Pancreas (tissue), 10 donors: ENCODE data around the gene OXNAD1. TPM values are rescaled to one million over a fixed set of nuclear protein-coding genes. Genes with fewer than 3 reads are reported as not detected.

Experiments used
- ATAC-seq, 4 donors: fragments of 200-7000 bp; cut with Tn5 transposase; one replicate each; pipeline versions ENCODE4 v1.8.0 to v1.9.1; 2020; ENCODE audit warnings: mild to moderate bottlenecking in 4 of 4, moderate library complexity in 4 of 4
- DNase-seq, 6 donors: peaks; one replicate each; pipeline ENCODE4 v3.0.0-alpha.2; 2020
- FAIRE-seq: peaks from 2 replicates; lab custom pipeline; 2012; peaks lifted over from hg19 to GRCh38; lab: Jason Lieb, UNC
- H3K27ac ChIP-seq, 4 donors: fragments of 200-600 bp; sonication (generic); 1 replicate in 3 of 4; 2 replicates in 1 of 4; pipeline versions ENCODE4 v1.5.0 to v1.8.0; 2020
- H3K27me3 ChIP-seq, 4 donors: fragments of 200-600 bp; one replicate each; pipeline ENCODE4 v1.8.0; 2021
- H3K36me3 ChIP-seq, 3 donors: fragments of 200-600 bp; sonication (generic) in 1 of 3; one replicate each; pipeline versions ENCODE4 v1.5.0 to v1.8.0; 2020 to 2021
- H3K4me1 ChIP-seq, 3 donors: fragments of 200-600 bp; one replicate each; pipeline ENCODE4 v1.8.0; 2021
- H3K4me3 ChIP-seq, 4 donors: fragments of 200-600 bp; sonication (generic) in 2 of 4; one replicate each; pipeline versions ENCODE4 v1.5.0 to v1.8.0; 2020 to 2021
- H3K9me3 ChIP-seq, 4 donors: fragments of 200-600 bp; one replicate each; pipeline ENCODE4 v1.8.0; 2021
- WGBS, 2 donors: extraction: QIAGEN DNeasy Blood & Tissue Kit; methylation state at CpG; one replicate each; pipeline ENCODE4 v1.1.7; 2013; 5-methylcytosine and 5-hydroxymethylcytosine counted together
- intact Hi-C, 3 donors: fragments of 100-400 bp; cut with DNase I; formaldehyde crosslinking; loops; one replicate each; pipeline versions ENCODE4 v1.11.1 to v1.14.2; 2022
- polyA plus RNA-seq, 2 donors: library from polyadenylated mRNA; stranded (reverse); fragments of 200-250 nt; gene quantifications; one replicate each; pipeline ENCODE4 v1.2.3, GENCODE V29; 2013
- total RNA-seq, 6 donors: library from RNA; stranded (reverse); fragmentation: NEBNext Ultra II Directional in 4 of 6; extraction: Animal tissue kit (Norgen Biotek cat#: 25700) in 4 of 6; gene quantifications; one replicate each; pipeline versions ENCODE4 v1.2.1 to v1.2.4, GENCODE V29; 2021 to 2023
- TF ChIP-seq, protein P1 (sequence below), 4 donors: fragments of 200-600 bp; sonication (generic) in 3 of 4; IDR thresholded peaks; one replicate each; pipeline versions ENCODE4 v1.5.0 to v1.8.0; 2021; ENCODE audit warnings: antibody characterized with exemption in 4 of 4
- donor health status: healthy with polysubstance abuse.
- donor health status: DM: no; HTN: no; CAD: no; lungs with moderate emphysema.
- donor health status: DM: no; HTN: no; CAD: no.
- donor health status: control.
- donor health status: control.
- donor health status: Bipolar disorder and iron deficiency.
- donor health status: DM: yes; HTN: yes; CAD: no.
- donor health status: DM: no; HTN: no; CAD: no.
- donor health status: DM: no; HTN: no; CAD: no.
- donor health status: DM: yes; HTN: yes; CAD: no.

OXNAD1 gene
- total and polyA plus RNA-seq, 8 donors, result 2.8 to 6.7 (median 4.0) TPM

- H3K4me1 ChIP-seq, result no peaks in the 10 kb centered on the region
- TF ChIP-seq, protein P1, sequence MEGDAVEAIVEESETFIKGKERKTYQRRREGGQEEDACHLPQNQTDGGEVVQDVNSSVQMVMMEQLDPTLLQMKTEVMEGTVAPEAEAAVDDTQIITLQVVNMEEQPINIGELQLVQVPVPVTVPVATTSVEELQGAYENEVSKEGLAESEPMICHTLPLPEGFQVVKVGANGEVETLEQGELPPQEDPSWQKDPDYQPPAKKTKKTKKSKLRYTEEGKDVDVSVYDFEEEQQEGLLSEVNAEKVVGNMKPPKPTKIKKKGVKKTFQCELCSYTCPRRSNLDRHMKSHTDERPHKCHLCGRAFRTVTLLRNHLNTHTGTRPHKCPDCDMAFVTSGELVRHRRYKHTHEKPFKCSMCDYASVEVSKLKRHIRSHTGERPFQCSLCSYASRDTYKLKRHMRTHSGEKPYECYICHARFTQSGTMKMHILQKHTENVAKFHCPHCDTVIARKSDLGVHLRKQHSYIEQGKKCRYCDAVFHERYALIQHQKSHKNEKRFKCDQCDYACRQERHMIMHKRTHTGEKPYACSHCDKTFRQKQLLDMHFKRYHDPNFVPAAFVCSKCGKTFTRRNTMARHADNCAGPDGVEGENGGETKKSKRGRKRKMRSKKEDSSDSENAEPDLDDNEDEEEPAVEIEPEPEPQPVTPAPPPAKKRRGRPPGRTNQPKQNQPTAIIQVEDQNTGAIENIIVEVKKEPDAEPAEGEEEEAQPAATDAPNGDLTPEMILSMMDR (IDR thresholded peaks at IDR 0.05), result no peak
- no peak for DNase-seq
- H3K27me3 ChIP-seq, result no peaks in the 10 kb centered on the region
- H3K4me3 ChIP-seq, result no peak overlapping the region
- H3K27ac ChIP-seq, result no peak overlapping the region
- no peaks in the 10 kb centered on the region for H3K36me3 ChIP-seq
- WGBS, 2 donors, result 74 to 82% methylated on average over 1 of the region's 1 CpG
- no peaks in the 10 kb centered on the region for H3K9me3 ChIP-seq
- ATAC-seq, result no peak
- intact Hi-C loops, result no loop called here
- no peak for FAIRE-seq
Measured at GRCh38 chr3:16332904-16333426, 68.0 kb downstream of the OXNAD1 start.

GRCh38 chr3:16334909-16335308, 69.9 kb downstream of the OXNAD1 start:
- 77 to 82% methylated on average over 4 of the region's 4 CpGs for WGBS, 2 donors
- FAIRE-seq (no peak), ATAC-seq (no peak), DNase-seq (no peak)
- Histone ChIP-seq H3K27ac (no peak overlapping the region), H3K9me3 (no peaks in the 10 kb centered on the region), H3K36me3 (no peaks in the 10 kb centered on the region), H3K4me1 (no peaks in the 10 kb centered on the region), H3K4me3 (no peak overlapping the region), H3K27me3 (no peaks in the 10 kb centered on the region)
- TF ChIP-seq, protein P1 (IDR thresholded peaks at IDR 0.05), result no peak
- intact Hi-C loops, result no loop called here

- FAIRE-seq, result no peak
- intact Hi-C loops, result no loop called here
- no peak overlapping the region for H3K27ac ChIP-seq
Measured at GRCh38 chr3:16335333-16335732, 70.3 kb downstream of the OXNAD1 start.

GRCh38 chr3:16335772-16336645, 71.0 kb downstream of the OXNAD1 start:
- no peaks in the 10 kb centered on the region for H3K4me1 ChIP-seq
- no peaks in the 10 kb centered on the region for H3K36me3 ChIP-seq
- H3K4me3 ChIP-seq, result no peak overlapping the region
- H3K27me3 ChIP-seq, result no peaks in the 10 kb centered on the region
- 93 to 96% methylated on average over 14 of the region's 14 CpGs for WGBS, 2 donors
- H3K27ac ChIP-seq, result no peak overlapping the region
- no peak for ATAC-seq
- DNase-seq, result no peak
- no peaks in the 10 kb centered on the region for H3K9me3 ChIP-seq
- intact Hi-C loops, result no loop called here
- TF ChIP-seq, protein P1 (IDR thresholded peaks at IDR 0.05), result no peak
- FAIRE-seq, result no peak

More at GRCh38 chr3:16335333-16335732, 70.3 kb downstream of the OXNAD1 start:
- Histone ChIP-seq H3K4me3 (no peak overlapping the region), H3K9me3 (no peaks in the 10 kb centered on the region), H3K4me1 (no peaks in the 10 kb centered on the region), H3K27me3 (no peaks in the 10 kb centered on the region), H3K36me3 (no peaks in the 10 kb centered on the region)
- 87 to 95% methylated on average over 5 of the region's 5 CpGs for WGBS, 2 donors
- TF ChIP-seq, protein P1 (IDR thresholded peaks at IDR 0.05), result no peak
- ATAC-seq (no peak), DNase-seq (no peak)

DNA sequence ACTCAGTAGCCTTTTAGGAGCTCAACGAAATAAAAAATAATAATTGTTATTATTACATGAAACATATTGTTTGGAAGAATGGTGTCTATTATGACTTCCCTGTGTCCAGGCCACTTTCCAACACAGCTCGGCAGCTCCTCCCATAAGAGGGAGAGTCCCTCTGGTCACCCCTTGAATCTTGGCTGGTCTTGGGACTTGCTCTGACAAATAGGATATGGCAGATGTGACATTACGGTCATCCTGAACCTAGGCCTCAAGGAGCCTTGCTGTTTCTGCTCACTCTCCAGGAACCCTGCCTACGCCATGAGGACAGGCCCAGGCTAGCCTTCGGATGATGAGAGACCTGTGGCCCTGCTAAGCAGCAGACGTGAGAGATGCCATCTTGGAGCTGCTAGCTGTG, 71.8 kb downstream of the OXNAD1 start:
- Histone ChIP-seq H3K36me3 (no peaks in the 10 kb centered on the region), H3K27ac (no peak overlapping the region), H3K4me1 (no peaks in the 10 kb centered on the region), H3K4me3 (no peak overlapping the region), H3K9me3 (no peaks in the 10 kb centered on the region), H3K27me3 (no peaks in the 10 kb centered on the region)
- intact Hi-C loops, result no loop called here
- FAIRE-seq (no peak), DNase-seq (no peak), ATAC-seq (no peak)
- TF ChIP-seq, protein P1 (IDR thresholded peaks at IDR 0.05), result no peak
- 95 to 96% methylated on average over 6 of the region's 6 CpGs for WGBS, 2 donors
